Effector memory CD4-positive, alpha-beta T cell (primary cell): ENCODE measurements around the gene SFXN5.

Experiments
- DNase-seq, 3 donors: peaks; one replicate each; pipeline ENCODE4 v3.0.0-alpha.2; 2020
- H3K27ac ChIP-seq: 2 replicates; pipeline ENCODE4 v1.7.0; 2013; ENCODE audit warnings: mild to moderate bottlenecking, low read length, moderate library complexity; ENCODE audit not compliant: insufficient read depth, poor library complexity, severe bottlenecking
- H3K27me3 ChIP-seq: replicated peaks from 2 replicates; pipeline ENCODE4 v1.7.0; 2013; ENCODE audit warnings: mild to moderate bottlenecking, low read length; ENCODE audit not compliant: insufficient read depth, control insufficient read depth, poor library complexity, severe bottlenecking
- H3K36me3 ChIP-seq: 2 replicates; pipeline ENCODE4 v1.7.0; 2013; ENCODE audit warnings: mild to moderate bottlenecking, low read length, moderate library complexity; ENCODE audit not compliant: control insufficient read depth, insufficient read depth
- H3K4me1 ChIP-seq: 2 replicates; pipeline ENCODE4 v1.7.0; 2013; ENCODE audit warnings: low read length, mild to moderate bottlenecking; ENCODE audit not compliant: control insufficient read depth, insufficient read depth, poor library complexity, severe bottlenecking
- H3K4me3 ChIP-seq: 2 replicates; pipeline ENCODE4 v1.7.0; 2013; ENCODE audit warnings: low read length, low read depth, mild to moderate bottlenecking; ENCODE audit not compliant: insufficient read depth, poor library complexity, severe bottlenecking
- H3K9me3 ChIP-seq: 2 replicates; pipeline ENCODE4 v1.7.0; 2013; ENCODE audit warnings: mild to moderate bottlenecking, low read length, moderate library complexity; ENCODE audit not compliant: control insufficient read depth

Gene SFXN5

GRCh38 chr2:72993147-72993932, 78.2 kb downstream of the SFXN5 start:
- Histone ChIP-seq H3K27ac (no peak overlapping the region), H3K9me3 (no peaks in the 10 kb centered on the region), H3K36me3 (no peaks in the 10 kb centered on the region), H3K27me3 (no peaks in the 10 kb centered on the region), H3K4me1 (no peaks in the 10 kb centered on the region), H3K4me3 (no peak overlapping the region)
- DNase-seq: peak in 2 of 3 donors; percentile 1 to 24

GRCh38 chr2:72992734-72993102, 78.8 kb downstream of the SFXN5 start:
- no peaks in the 10 kb centered on the region for H3K36me3 ChIP-seq
- H3K4me3 ChIP-seq: no peak overlapping the region
- DNase-seq: no peak
- no peaks in the 10 kb centered on the region for H3K9me3 ChIP-seq
- no peak overlapping the region for H3K27ac ChIP-seq
- H3K4me1 ChIP-seq: no peaks in the 10 kb centered on the region
- no peaks in the 10 kb centered on the region for H3K27me3 ChIP-seq

GRCh38 chr2:72991980-72992733, 79.4 kb downstream of the SFXN5 start:
- no peaks in the 10 kb centered on the region for H3K27me3 ChIP-seq
- no peak overlapping the region for H3K27ac ChIP-seq
- no peak for DNase-seq
- no peaks in the 10 kb centered on the region for H3K9me3 ChIP-seq
- H3K36me3 ChIP-seq: no peaks in the 10 kb centered on the region
- H3K4me1 ChIP-seq: no peaks in the 10 kb centered on the region
- no peak overlapping the region for H3K4me3 ChIP-seq

- Histone ChIP-seq H3K27me3 (no peaks in the 10 kb centered on the region), H3K4me3 (no peak overlapping the region), H3K27ac (no peak overlapping the region), H3K9me3 (no peaks in the 10 kb centered on the region), H3K36me3 (no peaks in the 10 kb centered on the region), H3K4me1 (no peaks in the 10 kb centered on the region)
- DNase-seq: no peak
These were observed 80.1 kb downstream of the SFXN5 start for GRCh38 chr2:72991439-72991725.

GRCh38 chr2:72990695-72991438, 80.6 kb downstream of the SFXN5 start:
- no peak overlapping the region for H3K4me3 ChIP-seq
- no peak for DNase-seq
- no peak overlapping the region for H3K27ac ChIP-seq
- H3K36me3 ChIP-seq: no peaks in the 10 kb centered on the region
- no peaks in the 10 kb centered on the region for H3K27me3 ChIP-seq
- H3K9me3 ChIP-seq: no peaks in the 10 kb centered on the region
- H3K4me1 ChIP-seq: no peaks in the 10 kb centered on the region

- H3K27ac ChIP-seq: no peak overlapping the region
- H3K36me3 ChIP-seq: no peaks in the 10 kb centered on the region
- H3K4me3 ChIP-seq: no peak overlapping the region
- no peak for DNase-seq
- H3K9me3 ChIP-seq: no peaks in the 10 kb centered on the region
- H3K4me1 ChIP-seq: no peaks in the 10 kb centered on the region
- no peaks in the 10 kb centered on the region for H3K27me3 ChIP-seq
These were observed 81.5 kb downstream of the SFXN5 start for GRCh38 chr2:72989770-72990556.

GRCh38 chr2:72988726-72989273, 82.7 kb downstream of the SFXN5 start:
- no peak for DNase-seq
- H3K4me1 ChIP-seq: no peaks in the 10 kb centered on the region
- H3K36me3 ChIP-seq: no peaks in the 10 kb centered on the region
- no peaks in the 10 kb centered on the region for H3K9me3 ChIP-seq
- no peak overlapping the region for H3K27ac ChIP-seq
- no peak overlapping the region for H3K4me3 ChIP-seq
- H3K27me3 ChIP-seq: no peaks in the 10 kb centered on the region

- no peak overlapping the region for H3K27ac ChIP-seq
- no peak for DNase-seq
- H3K27me3 ChIP-seq: no peaks in the 10 kb centered on the region
These were observed 83.5 kb downstream of the SFXN5 start for GRCh38 chr2:72988041-72988440.

GRCh38 chr2:72985891-72986683, 85.4 kb downstream of the SFXN5 start:
- Histone ChIP-seq H3K27ac (no peak overlapping the region), H3K36me3 (no peaks in the 10 kb centered on the region), H3K4me3 (no peak overlapping the region), H3K9me3 (no peaks in the 10 kb centered on the region), H3K4me1 (no peaks in the 10 kb centered on the region), H3K27me3 (no peaks in the 10 kb centered on the region)
- DNase-seq: no peak

More at GRCh38 chr2:72988041-72988440, 83.5 kb downstream of the SFXN5 start:
- Histone ChIP-seq H3K4me3 (no peak overlapping the region), H3K9me3 (no peaks in the 10 kb centered on the region), H3K36me3 (no peaks in the 10 kb centered on the region), H3K4me1 (no peaks in the 10 kb centered on the region)
